22Rv1 (cell line): ENCODE data around the gene TRMT2A.
A peak's percentile ranks its signal among the peaks of the same experiment; 100 is the strongest.

Experiments
- H3K27ac ChIP-seq: fragments of 450-650 bp; 2 replicates; pipeline ENCODE4 v1.5.1; 2017
- ZFX ChIP-seq: fragments of 450-650 bp; IDR thresholded peaks from 2 replicates; pipeline ENCODE4 v1.6.1; 2017; ENCODE audit warnings: antibody characterized with exemption, borderline replicate concordance
- TF ChIP-seq, protein P1 (sequence below): fragments of 450-650 bp; IDR thresholded peaks from 2 replicates; pipeline ENCODE4 v1.5.1; 2017; ENCODE audit warnings: mild to moderate bottlenecking

TRMT2A gene

DNA sequence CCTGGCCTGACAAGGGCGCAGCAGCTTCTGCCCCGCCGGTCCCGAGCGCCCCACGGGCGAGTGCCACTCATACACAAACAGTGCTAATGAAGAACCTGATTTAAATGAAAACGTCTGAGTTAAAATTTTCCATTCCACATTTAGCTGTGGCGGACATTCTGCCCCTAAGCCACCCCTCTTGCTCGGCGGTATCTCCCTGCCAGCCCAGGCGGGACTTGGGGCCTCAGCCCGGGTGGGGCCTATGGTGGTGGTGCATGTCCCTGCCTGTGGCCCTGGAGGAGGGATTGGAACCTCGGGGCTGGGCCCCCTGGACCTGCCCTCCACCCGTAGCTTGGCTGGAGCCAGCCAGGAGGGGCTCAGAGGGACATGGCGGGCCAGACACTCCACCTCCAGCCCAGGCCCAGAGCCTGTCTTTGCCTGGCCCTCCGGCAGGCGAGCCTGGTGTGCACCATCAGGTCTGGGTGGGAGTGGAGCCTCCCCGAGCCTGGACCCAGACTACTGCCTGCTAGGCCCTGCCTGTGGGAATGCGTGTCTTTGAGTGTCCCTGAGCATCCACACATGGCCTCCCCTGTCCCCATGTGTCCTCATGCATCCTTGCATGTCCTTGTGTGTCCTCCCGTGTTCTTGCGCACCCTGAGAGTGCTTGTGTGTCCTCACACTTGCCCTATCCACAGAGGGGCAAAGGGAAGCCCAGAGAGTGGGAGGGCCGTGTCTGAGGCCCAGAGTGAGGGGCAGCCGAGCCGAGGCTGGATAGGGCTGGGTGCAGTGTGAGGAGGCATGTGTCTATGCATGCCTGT lies 19.0 kb upstream of the TRMT2A start:
- no peak for TF ChIP-seq ZFX
- TF ChIP-seq, protein P1, sequence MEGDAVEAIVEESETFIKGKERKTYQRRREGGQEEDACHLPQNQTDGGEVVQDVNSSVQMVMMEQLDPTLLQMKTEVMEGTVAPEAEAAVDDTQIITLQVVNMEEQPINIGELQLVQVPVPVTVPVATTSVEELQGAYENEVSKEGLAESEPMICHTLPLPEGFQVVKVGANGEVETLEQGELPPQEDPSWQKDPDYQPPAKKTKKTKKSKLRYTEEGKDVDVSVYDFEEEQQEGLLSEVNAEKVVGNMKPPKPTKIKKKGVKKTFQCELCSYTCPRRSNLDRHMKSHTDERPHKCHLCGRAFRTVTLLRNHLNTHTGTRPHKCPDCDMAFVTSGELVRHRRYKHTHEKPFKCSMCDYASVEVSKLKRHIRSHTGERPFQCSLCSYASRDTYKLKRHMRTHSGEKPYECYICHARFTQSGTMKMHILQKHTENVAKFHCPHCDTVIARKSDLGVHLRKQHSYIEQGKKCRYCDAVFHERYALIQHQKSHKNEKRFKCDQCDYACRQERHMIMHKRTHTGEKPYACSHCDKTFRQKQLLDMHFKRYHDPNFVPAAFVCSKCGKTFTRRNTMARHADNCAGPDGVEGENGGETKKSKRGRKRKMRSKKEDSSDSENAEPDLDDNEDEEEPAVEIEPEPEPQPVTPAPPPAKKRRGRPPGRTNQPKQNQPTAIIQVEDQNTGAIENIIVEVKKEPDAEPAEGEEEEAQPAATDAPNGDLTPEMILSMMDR, result no peak
- no peak overlapping the region for H3K27ac ChIP-seq

DNA sequence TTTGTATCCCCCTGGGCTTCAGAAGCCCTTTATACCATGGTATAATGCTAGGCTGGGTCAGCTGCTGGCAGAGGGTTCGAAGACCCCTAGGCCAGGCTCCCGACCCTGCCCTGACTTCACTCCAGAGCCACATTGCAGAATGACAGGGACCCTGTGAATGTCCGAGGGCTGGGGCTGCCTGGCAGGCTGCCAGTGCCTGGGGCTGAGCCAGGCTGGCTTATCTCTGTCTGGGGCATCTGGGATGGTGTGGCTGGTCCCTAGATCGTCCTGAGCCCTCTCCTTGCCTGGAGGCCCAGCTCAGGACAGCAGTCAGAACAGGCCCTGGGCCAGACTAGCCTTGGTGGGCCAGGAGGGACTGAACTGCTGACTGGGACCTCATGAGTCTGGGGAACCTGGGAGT lies 18.2 kb upstream of the TRMT2A start:
- TF ChIP-seq ZFX, result no peak
- TF ChIP-seq, protein P1, result no peak
- H3K27ac ChIP-seq, result no peak overlapping the region

DNA sequence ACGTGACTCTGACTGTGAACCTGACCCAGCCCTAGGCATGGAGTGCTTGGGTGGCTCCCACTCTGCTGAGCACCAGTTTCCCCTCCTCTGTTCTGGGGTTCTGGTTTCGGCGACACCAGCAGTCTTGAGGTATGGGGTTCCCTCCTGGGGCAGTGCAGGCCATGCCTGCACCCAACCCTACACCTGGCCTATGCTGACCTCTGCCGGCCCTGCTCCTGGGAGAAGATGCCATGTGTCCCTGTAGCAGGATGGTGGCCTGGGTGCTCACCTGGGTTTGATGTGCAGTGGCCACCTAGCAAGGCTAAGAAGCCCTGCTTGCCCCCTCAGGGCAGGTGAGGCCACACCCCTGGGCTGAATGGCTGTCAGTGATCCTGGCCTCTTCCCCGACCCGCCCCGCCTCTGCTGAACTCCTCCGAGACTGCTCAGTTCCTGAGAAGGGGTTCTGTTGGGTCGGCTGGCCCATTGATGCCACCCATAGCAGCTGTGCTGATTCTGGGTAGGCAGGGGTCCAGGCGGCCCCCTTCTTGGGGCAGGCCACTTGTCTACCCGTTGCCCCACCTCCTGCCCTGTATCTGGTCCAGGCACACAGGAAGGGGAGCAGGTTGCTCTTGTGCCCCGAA lies 17.0 kb upstream of the TRMT2A start:
- no peak overlapping the region for H3K27ac ChIP-seq
- TF ChIP-seq ZFX, result no peak
- TF ChIP-seq, protein P1, result no peak

DNA sequence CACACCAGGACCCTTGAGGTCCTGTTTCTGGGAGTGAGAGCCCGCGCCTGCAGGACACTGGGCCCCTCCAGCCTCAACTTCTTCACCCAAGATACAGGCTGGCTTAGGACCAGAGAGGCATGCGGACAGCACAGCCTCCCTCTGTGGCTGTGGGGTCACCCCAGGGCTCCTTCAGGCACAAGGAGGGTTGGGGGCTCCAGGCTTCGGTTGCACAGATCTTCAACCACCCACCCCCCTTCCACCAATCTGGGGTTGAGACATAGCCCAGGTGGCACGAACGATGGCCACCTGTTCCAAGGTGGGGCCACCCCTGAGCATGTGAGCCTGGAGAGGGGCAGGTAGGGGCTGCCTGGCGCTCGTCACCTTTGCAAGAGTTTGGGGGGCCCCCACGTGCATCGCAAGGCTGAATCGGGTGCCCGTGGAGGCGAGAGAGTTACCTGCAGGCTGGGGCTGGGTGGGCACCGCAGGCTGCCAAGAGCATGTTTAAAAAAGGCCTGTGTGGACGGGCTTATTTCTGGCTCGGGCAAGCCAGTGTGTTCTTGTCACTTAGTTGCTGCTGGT lies 15.7 kb upstream of the TRMT2A start:
- TF ChIP-seq ZFX, result no peak
- TF ChIP-seq, protein P1, result no peak
- peak overlapping the region; percentile 74 for H3K27ac ChIP-seq

DNA sequence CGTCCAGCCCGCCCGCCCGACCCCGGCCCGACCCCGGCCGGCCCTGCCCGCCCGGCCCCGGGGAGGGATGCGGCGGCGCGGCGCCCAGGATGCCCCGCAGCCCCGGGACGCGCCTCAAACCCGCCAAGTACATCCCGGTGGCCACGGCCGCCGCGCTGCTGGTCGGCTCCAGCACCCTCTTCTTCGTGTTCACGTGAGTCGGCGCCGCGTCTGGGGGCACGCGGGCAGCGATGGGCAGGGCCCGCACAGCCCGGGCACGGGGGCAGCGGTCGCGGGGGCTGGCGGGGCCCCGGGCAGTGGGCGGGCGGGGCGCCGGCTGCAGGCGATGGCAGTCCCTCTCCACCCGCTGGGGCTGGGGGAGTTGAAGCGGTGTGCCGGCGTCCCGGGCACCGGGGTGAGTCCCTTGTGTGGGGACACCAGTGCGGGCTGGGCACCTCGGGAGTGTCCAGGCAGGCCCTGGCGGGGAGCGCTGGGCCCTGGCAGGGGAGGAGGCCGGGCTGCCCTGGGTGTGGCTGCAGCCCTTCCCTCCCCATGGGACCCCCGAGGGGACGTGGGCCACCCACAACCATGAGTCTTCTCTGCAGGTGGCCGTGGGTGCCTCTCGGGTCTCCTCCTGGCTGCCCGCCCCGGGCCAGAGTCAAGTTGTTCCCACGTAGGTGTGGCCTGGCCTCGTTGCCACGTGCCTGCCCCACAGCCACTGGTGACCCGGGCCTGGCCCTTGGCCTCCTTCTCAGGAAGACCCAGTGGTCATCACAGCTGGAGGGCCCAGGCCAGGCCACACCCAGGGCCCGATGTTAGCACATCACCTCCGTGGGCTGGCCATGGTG lies 15.0 kb upstream of the TRMT2A start:
- TF ChIP-seq, protein P1, result no peak
- no peak for TF ChIP-seq ZFX
- peak overlapping the region; percentile 74 for H3K27ac ChIP-seq

DNA sequence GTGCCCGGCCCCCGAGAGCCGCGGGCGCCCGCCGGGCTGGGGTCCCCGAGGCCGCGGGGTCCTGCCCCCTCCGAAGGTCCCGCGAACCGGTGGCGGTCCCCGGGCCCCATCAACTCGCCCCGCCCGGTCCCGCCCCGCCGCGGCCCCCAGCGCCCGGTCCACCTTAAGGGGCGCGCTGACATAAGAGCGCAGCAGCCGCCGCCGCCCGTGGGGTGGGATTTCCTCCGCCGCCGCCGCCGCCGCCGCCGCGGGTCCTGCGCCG lies 14.5 kb upstream of the TRMT2A start, which contains the start of gene ZDHHC8:
TSS of gene ZDHHC8 (plus strand) at position 208 of the 262 bp plus-strand sequence. CDS start 144 bp downstream, outside the sequence.
- TF ChIP-seq, protein P1, result no peak
- no peak for TF ChIP-seq ZFX
- H3K27ac ChIP-seq, result peak within 1 kb of the TSS; percentile 74
